CD4-positive, CD25-positive, alpha-beta regulatory T cell (primary cell): Measurements from ENCODE around the gene AMMECR1. TPM values are rescaled to one million over a fixed set of nuclear protein-coding genes. Genes with fewer than 3 reads are reported as not detected.

ENCODE experiments used
- ATAC-seq, 2 donors: fragments of 150-1000 bp; cut with Tn5 transposase; one replicate each; pipeline ENCODE4 v1.10.0; 2021; ENCODE audit warnings: low read depth in 2 of 2, moderate number of reproducible peaks in 2 of 2, moderate library complexity in 1 of 2
- DNase-seq, 3 donors: peaks; one replicate each; pipeline versions ENCODE4 v3.0.0 to v3.0.0-alpha.2; 2012 to 2022; ENCODE audit warnings: mixed read lengths in 1 of 3
- H3K27ac ChIP-seq: one replicate; pipeline ENCODE4 v1.7.0; 2013; ENCODE audit warnings: mild to moderate bottlenecking, low read length; ENCODE audit not compliant: insufficient read depth, poor library complexity, severe bottlenecking
- H3K27me3 ChIP-seq: one replicate; pipeline ENCODE4 v1.7.0; 2013; ENCODE audit warnings: low read length; ENCODE audit not compliant: control insufficient read depth, insufficient read depth
- H3K36me3 ChIP-seq: one replicate; pipeline ENCODE4 v1.7.0; 2013; ENCODE audit warnings: mild to moderate bottlenecking, low read length, moderate library complexity; ENCODE audit not compliant: control insufficient read depth, insufficient read depth
- H3K4me1 ChIP-seq: 2 replicates; pipeline ENCODE4 v1.7.0; 2013; ENCODE audit warnings: mild to moderate bottlenecking, low read length; ENCODE audit not compliant: insufficient read depth, control insufficient read depth, poor library complexity, severe bottlenecking
- H3K4me3 ChIP-seq: one replicate; pipeline ENCODE4 v1.7.0; 2013; ENCODE audit warnings: low read depth, mild to moderate bottlenecking, low read length, moderate library complexity
- H3K9me3 ChIP-seq, 2 experiments: 1 replicate in 1 of 2; 2 replicates in 1 of 2; pipeline ENCODE4 v1.7.0; 2013; ENCODE audit warnings: low read length in 2 of 2, mild to moderate bottlenecking in 1 of 2, moderate library complexity in 1 of 2; ENCODE audit not compliant: control insufficient read depth in 2 of 2
- H3K27ac Mint-ChIP-seq, 3 donors: one replicate each; pipeline ENCODE4 v1.8.0; 2020 to 2022; ENCODE audit warnings: mild to moderate bottlenecking in 3 of 3, mixed read lengths in 3 of 3, moderate library complexity in 2 of 3
- H3K27me3 Mint-ChIP-seq: one replicate; pipeline ENCODE4 v1.8.0; 2022; ENCODE audit warnings: mild to moderate bottlenecking, mixed read lengths
- H3K36me3 Mint-ChIP-seq: one replicate; pipeline ENCODE4 v1.8.0; 2020; ENCODE audit warnings: mixed read lengths
- H3K4me1 Mint-ChIP-seq, 4 donors: one replicate each; pipeline ENCODE4 v1.8.0; 2020 to 2022; ENCODE audit warnings: mixed read lengths in 4 of 4, mild to moderate bottlenecking in 1 of 4
- H3K4me3 Mint-ChIP-seq, 4 donors: one replicate each; pipeline ENCODE4 v1.8.0; 2020 to 2022; ENCODE audit warnings: mild to moderate bottlenecking in 4 of 4, mixed read lengths in 4 of 4, moderate library complexity in 3 of 4
- H3K9me3 Mint-ChIP-seq, 7 donors: one replicate each; pipeline ENCODE4 v1.8.0; 2020 to 2022; ENCODE audit warnings: mixed read lengths in 7 of 7, mild to moderate bottlenecking in 3 of 7, moderate library complexity in 2 of 7
- polyA plus RNA-seq, 4 donors: library from polyadenylated mRNA; unstranded; fragments of 300-500 nt; fragmentation: Illumina TruSeq; gene quantifications; one replicate each; pipeline ENCODE4 v1.2.3, GENCODE V29; 2021
- total RNA-seq: library from RNA; stranded (reverse); gene quantifications from one replicate; pipeline ENCODE4 v1.2.3, GENCODE V29; 2022

Gene AMMECR1
- total and polyA plus RNA-seq, 5 donors from 2014 or later: 11.0 to 23.1 (median 15.8) TPM

DNA sequence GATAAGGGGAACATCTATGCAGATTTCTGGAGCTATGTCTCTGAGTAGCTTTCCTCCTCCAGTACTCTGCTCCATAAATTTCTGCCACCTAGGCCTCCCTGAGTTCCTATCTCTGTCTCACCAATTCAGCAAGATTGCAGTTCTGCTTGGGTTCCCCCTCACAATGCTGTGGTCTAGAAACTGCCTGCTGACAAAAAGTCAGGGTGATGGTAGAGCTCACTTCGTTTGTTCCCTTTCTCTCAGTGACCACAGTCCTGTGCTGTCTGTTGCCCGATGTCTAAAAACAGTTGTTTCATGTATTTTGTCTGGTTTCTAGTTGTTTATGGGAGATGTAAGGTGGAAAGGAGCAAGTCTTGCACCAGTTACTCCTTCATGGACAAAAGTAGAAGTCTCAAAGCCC lies 41.1 kb downstream of the AMMECR1 start:
- Mint-ChIP-seq H3K36me3 (no peaks in the 10 kb centered on the region), H3K27ac (no peak overlapping the region), H3K4me3 (no peak overlapping the region), H3K27me3 (no peaks in the 10 kb centered on the region), H3K9me3 (peaks cover 0 to 2% (median 0%) of the 10 kb centered on the region in 7 donors), H3K4me1 (peaks cover 13 to 55% (median 33%) of the 10 kb centered on the region in 4 donors)
- Histone ChIP-seq H3K4me3 (no peak overlapping the region), H3K36me3 (no peaks in the 10 kb centered on the region), H3K4me1 (peaks cover 18% of the 10 kb centered on the region), H3K9me3 (peaks cover 0 to 2% of the 10 kb centered on the region in 2 experiments), H3K27me3 (no peaks in the 10 kb centered on the region), H3K27ac (no peak overlapping the region)
- DNase-seq: no peak
- ATAC-seq: no peak

DNA sequence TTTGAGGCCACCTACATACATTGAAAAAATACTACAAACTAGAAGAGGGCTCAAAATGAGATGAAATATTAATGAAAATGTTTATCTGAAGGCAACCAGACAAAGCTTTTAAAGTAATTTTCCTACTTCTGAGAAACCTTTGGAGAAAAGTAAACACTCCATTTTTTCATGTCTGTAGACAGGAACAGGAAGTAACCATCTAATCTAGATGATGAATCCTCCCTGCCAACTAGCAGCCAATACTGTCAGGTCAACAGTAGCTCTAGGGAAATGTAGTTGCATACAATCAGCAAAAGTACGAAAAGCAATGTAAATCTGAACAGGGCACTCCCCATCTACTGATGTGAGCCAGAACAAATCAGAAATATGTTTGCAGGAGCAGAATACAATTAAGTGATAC lies 49.0 kb downstream of the AMMECR1 start:
- Mint-ChIP-seq H3K9me3 (no peaks in the 10 kb centered on the region), H3K4me1 (peaks cover 26 to 81% (median 51%) of the 10 kb centered on the region in 4 donors), H3K27me3 (no peaks in the 10 kb centered on the region), H3K36me3 (no peaks in the 10 kb centered on the region), H3K4me3 (peak overlapping the region in 2 of 4 donors; percentile 47 to 51), H3K27ac (peak overlapping the region; percentile 26 to 86 (median 58))
- DNase-seq: peak in 1 of 3 donors; percentile 42
- H3K36me3 ChIP-seq: no peaks in the 10 kb centered on the region
- no peak for ATAC-seq
- peak overlapping the region; percentile 39 for H3K27ac ChIP-seq
- no peaks in the 10 kb centered on the region for H3K9me3 ChIP-seq
- H3K4me3 ChIP-seq: peak overlapping the region; percentile 46
- H3K4me1 ChIP-seq: peaks cover 21% of the 10 kb centered on the region
- no peaks in the 10 kb centered on the region for H3K27me3 ChIP-seq

DNA sequence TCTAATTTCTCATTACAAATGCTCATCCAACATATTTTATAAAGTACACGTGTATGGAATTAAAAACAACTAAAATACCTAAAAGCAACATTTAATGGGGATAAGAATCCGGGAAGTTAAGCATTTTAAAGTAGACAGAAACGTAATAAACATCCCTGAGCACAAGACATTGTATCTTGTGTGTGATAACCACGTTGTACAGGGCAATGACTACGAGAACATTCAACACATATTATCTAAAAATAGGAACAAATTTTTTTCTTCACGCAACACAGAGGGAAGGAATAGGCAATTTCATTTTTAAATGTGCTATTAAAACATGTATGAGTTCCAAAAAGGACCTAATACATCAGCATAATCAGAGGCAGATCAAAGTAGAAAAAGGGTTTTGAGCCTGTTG lies 49.5 kb downstream of the AMMECR1 start:
- H3K36me3 Mint-ChIP-seq: no peaks in the 10 kb centered on the region
- H3K4me1 Mint-ChIP-seq: peaks cover 26 to 77% (median 48%) of the 10 kb centered on the region in 4 donors
- peak overlapping the region; percentile 47 to 64 (median 57) for H3K4me3 Mint-ChIP-seq
- Histone ChIP-seq H3K4me3 (peak overlapping the region; percentile 46), H3K27me3 (no peaks in the 10 kb centered on the region), H3K27ac (peak overlapping the region; percentile 57), H3K9me3 (no peaks in the 10 kb centered on the region), H3K4me1 (peaks cover 21% of the 10 kb centered on the region), H3K36me3 (no peaks in the 10 kb centered on the region)
- H3K27me3 Mint-ChIP-seq: no peaks in the 10 kb centered on the region
- H3K9me3 Mint-ChIP-seq: no peaks in the 10 kb centered on the region
- no peak for DNase-seq
- peak overlapping the region; percentile 58 to 93 (median 86) for H3K27ac Mint-ChIP-seq
- ATAC-seq: no peak

DNA sequence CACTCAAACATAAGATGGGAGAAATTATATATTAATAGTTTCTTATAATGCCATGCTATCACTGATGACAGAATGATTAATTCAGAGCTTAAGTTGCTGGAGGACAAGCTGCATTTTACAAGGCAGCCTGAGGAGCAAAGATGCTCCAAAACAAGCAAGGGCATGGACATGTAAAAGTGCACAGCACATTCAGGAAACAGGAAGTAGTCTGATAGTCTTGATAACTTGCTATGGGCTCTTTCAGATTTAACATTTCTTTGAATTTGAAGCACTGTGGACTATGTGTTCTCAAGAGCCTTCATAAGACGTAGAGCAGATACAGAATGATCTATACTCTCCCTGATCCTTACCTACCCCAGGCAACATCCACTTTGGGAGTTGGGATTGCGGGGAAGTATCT lies 50.0 kb downstream of the AMMECR1 start:
- ATAC-seq (peak in 1 of 2 donors; percentile 71), DNase-seq (peak in 1 of 3 donors; percentile 58)
- peaks cover 26 to 75% (median 43%) of the 10 kb centered on the region in 4 donors for H3K4me1 Mint-ChIP-seq
- H3K4me3 Mint-ChIP-seq: peak overlapping the region in 3 of 4 donors; percentile 47 to 64 (median 56)
- peak overlapping the region; percentile 58 to 93 (median 86) for H3K27ac Mint-ChIP-seq
- peak overlapping the region; percentile 57 for H3K27ac ChIP-seq
- H3K36me3 ChIP-seq: no peaks in the 10 kb centered on the region
- H3K36me3 Mint-ChIP-seq: no peaks in the 10 kb centered on the region
- H3K27me3 ChIP-seq: no peaks in the 10 kb centered on the region
- no peaks in the 10 kb centered on the region for H3K9me3 ChIP-seq
- H3K9me3 Mint-ChIP-seq: no peaks in the 10 kb centered on the region
- peaks cover 21% of the 10 kb centered on the region for H3K4me1 ChIP-seq
- peak overlapping the region; percentile 46 for H3K4me3 ChIP-seq
- H3K27me3 Mint-ChIP-seq: no peaks in the 10 kb centered on the region

DNA sequence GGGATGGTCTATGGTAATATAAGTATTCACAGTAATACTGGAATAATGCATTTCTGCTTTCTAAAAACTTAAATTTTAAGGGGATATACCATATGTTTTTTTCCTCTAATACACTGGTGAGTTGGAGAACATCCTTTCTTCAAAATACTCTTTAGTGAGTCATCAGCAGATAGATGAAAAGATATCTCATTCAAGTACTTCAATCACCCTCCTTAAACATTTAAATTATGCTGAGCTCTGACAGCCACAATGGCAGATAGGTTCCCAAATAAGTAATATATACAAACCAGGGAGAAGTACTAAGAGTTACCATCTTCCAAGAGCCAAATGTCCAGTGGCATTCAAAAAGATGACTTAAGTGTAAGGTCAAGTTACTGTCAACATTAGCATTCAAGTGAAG lies 52.2 kb downstream of the AMMECR1 start:
- Mint-ChIP-seq H3K27me3 (no peaks in the 10 kb centered on the region), H3K9me3 (no peaks in the 10 kb centered on the region), H3K4me1 (peaks cover 19 to 64% (median 40%) of the 10 kb centered on the region in 4 donors), H3K36me3 (peaks cover 3% of the 10 kb centered on the region), H3K4me3 (peak overlapping the region in 2 of 4 donors; percentile 22 to 26), H3K27ac (no peak overlapping the region)
- no peaks in the 10 kb centered on the region for H3K36me3 ChIP-seq
- no peaks in the 10 kb centered on the region for H3K9me3 ChIP-seq
- H3K27ac ChIP-seq: no peak overlapping the region
- peak overlapping the region; percentile 26 for H3K4me3 ChIP-seq
- peak in 1 of 3 donors; percentile 35 for DNase-seq
- no peaks in the 10 kb centered on the region for H3K27me3 ChIP-seq
- ATAC-seq: peak; percentile 52 to 69
- H3K4me1 ChIP-seq: peaks cover 20% of the 10 kb centered on the region

DNA sequence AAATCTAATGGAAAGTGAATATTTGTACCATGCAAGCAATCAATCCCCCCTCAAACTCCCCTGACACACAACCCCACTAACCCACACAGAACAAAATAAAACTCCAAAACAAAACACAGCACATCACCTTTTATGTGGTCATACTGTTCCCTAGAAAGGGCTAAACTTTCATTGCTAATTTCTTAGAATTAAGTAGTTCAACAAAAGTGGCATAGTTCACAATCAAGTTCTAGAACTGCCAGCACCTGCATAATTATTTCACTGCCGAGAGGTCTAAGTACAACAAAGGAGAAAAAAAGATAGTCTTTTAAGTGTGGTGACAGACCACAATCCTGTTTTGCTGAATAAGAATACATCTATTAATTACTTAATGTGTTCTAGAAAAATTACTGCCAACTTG lies 58.8 kb downstream of the AMMECR1 start:
- Mint-ChIP-seq H3K4me1 (peaks cover 14 to 42% (median 18%) of the 10 kb centered on the region in 4 donors), H3K4me3 (no peak overlapping the region), H3K27ac (no peak overlapping the region), H3K9me3 (peaks cover 0 to under 1% (median 0%) of the 10 kb centered on the region in 7 donors), H3K36me3 (peaks cover 3% of the 10 kb centered on the region), H3K27me3 (no peaks in the 10 kb centered on the region)
- Histone ChIP-seq H3K27ac (no peak overlapping the region), H3K4me1 (peaks cover 7% of the 10 kb centered on the region), H3K36me3 (no peaks in the 10 kb centered on the region), H3K9me3 (no peaks in the 10 kb centered on the region), H3K4me3 (peak overlapping the region; percentile 26), H3K27me3 (no peaks in the 10 kb centered on the region)
- DNase-seq: peak in 1 of 3 donors; percentile 53
- ATAC-seq: peak; percentile 53 to 68

DNA sequence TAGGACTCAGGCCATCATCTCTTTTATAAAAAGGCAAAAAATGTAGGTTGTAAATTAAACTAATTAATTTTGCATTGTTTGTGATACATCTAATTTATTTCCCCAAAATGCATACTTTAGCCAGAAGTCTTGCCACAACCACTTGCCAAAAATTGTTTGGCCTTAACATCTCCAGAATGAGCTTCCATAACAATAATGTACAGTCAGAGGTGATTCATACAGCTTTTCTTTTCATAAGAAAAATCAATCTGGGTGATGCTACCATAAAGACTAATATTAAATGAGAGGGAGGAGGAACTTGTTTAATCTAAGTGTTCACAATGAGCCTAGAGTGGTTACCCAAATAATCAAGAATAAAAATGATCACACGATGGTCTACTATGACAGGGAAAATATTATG lies 59.3 kb downstream of the AMMECR1 start:
- H3K4me1 ChIP-seq: peaks cover 7% of the 10 kb centered on the region
- no peaks in the 10 kb centered on the region for H3K9me3 ChIP-seq
- ATAC-seq: no peak
- no peak overlapping the region for H3K27ac ChIP-seq
- peaks cover 14 to 39% (median 18%) of the 10 kb centered on the region in 4 donors for H3K4me1 Mint-ChIP-seq
- no peak for DNase-seq
- no peaks in the 10 kb centered on the region for H3K36me3 ChIP-seq
- H3K27ac Mint-ChIP-seq: no peak overlapping the region
- peaks cover 0 to 4% (median 0%) of the 10 kb centered on the region in 7 donors for H3K9me3 Mint-ChIP-seq
- H3K27me3 ChIP-seq: no peaks in the 10 kb centered on the region
- H3K27me3 Mint-ChIP-seq: no peaks in the 10 kb centered on the region
- no peak overlapping the region for H3K4me3 Mint-ChIP-seq
- no peak overlapping the region for H3K4me3 ChIP-seq
- H3K36me3 Mint-ChIP-seq: peaks cover 3% of the 10 kb centered on the region

DNA sequence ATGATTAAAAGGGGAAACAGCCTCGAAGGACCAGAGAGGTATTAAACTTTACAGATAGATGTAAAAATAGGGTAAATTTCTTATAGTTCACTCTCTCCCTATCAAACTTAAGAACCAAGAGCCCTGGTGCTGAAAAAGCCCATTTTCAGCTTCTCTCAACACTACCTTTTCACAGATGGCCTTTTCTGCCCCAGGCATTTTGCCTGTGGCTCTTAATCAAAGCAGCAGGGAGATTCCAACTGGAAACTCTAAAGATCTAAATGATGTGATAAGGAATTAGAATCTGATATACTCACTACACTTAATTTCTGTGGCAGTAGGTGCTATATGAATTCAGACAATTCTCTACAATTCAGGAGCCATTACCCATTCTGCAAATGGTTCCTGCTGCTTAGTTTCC lies 60.0 kb downstream of the AMMECR1 start:
- H3K4me3 Mint-ChIP-seq: no peak overlapping the region
- ATAC-seq: no peak
- no peaks in the 10 kb centered on the region for H3K9me3 ChIP-seq

More for the DNA sequence above, 60.0 kb downstream of the AMMECR1 start:
- Histone ChIP-seq H3K27ac (no peak overlapping the region), H3K4me1 (peaks cover 7% of the 10 kb centered on the region), H3K36me3 (no peaks in the 10 kb centered on the region), H3K4me3 (no peak overlapping the region), H3K27me3 (no peaks in the 10 kb centered on the region)
- H3K36me3 Mint-ChIP-seq: peaks cover 5% of the 10 kb centered on the region
- H3K9me3 Mint-ChIP-seq: peaks cover 0 to 4% (median under 1%) of the 10 kb centered on the region in 7 donors
- no peak for DNase-seq
- H3K27ac Mint-ChIP-seq: no peak overlapping the region
- peaks cover 14 to 40% (median 19%) of the 10 kb centered on the region in 4 donors for H3K4me1 Mint-ChIP-seq
- H3K27me3 Mint-ChIP-seq: no peaks in the 10 kb centered on the region
